ENCODE results near the gene MIAT. TPM values are rescaled to one million over a fixed set of nuclear protein-coding genes. Genes with fewer than 3 reads are reported as not detected.

The MIAT gene
- total RNA-seq, 4 donors from 2014 or later, result 0.05 to 1.1 (median 0.41) TPM

DNA sequence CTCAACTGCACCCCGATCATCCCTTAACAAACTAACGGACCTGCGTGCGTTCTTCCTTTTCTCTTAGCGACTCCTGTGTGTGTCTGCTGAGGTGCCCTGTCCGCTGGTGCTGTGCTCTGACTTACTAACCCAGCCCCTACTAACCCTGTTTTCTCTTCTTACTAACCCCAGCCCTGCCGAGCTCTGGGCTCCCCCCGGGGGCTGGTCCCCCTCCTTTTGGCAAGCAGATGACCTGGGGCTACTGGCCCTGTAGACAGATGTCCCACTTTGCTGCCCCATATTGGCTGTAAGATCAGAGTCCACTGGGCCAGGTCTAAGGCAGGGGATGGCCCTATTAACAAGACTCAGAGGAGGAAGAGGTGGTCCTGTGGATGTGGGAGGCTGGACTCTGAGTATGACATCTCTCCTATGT lies 14.7 kb downstream of the MIAT start:
- peaks cover 12% of the 10 kb centered on the region for H3K27me3 ChIP-seq
- no peak for ATAC-seq
- H3K4me3 ChIP-seq, result peak overlapping the region; percentile 67 to 88
- H3K36me3 ChIP-seq, result no peaks in the 10 kb centered on the region
- H3K9me3 ChIP-seq, result no peaks in the 10 kb centered on the region
- no peak for TF ChIP-seq EP300 (IDR thresholded peaks at IDR 0.05)
- TF ChIP-seq, protein P1, sequence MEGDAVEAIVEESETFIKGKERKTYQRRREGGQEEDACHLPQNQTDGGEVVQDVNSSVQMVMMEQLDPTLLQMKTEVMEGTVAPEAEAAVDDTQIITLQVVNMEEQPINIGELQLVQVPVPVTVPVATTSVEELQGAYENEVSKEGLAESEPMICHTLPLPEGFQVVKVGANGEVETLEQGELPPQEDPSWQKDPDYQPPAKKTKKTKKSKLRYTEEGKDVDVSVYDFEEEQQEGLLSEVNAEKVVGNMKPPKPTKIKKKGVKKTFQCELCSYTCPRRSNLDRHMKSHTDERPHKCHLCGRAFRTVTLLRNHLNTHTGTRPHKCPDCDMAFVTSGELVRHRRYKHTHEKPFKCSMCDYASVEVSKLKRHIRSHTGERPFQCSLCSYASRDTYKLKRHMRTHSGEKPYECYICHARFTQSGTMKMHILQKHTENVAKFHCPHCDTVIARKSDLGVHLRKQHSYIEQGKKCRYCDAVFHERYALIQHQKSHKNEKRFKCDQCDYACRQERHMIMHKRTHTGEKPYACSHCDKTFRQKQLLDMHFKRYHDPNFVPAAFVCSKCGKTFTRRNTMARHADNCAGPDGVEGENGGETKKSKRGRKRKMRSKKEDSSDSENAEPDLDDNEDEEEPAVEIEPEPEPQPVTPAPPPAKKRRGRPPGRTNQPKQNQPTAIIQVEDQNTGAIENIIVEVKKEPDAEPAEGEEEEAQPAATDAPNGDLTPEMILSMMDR (IDR thresholded peaks at IDR 0.05), result no peak
- no peak for TF ChIP-seq POLR2AphosphoS5 (IDR thresholded peaks at IDR 0.05)
- TF ChIP-seq POLR2A (IDR thresholded peaks at IDR 0.05), result no peak
- 74 to 93% methylated on average over 5 to 7 of the region's 8 CpGs for WGBS, 2 donors (ENCODE audit: low coverage in 1 of 2)
- H3K4me1 ChIP-seq, result peaks cover 6 to 39% (median 6%) of the 10 kb centered on the region in 3 donors
- peak overlapping the region; percentile 88 to 96 (median 90) for H3K27ac ChIP-seq

DNA sequence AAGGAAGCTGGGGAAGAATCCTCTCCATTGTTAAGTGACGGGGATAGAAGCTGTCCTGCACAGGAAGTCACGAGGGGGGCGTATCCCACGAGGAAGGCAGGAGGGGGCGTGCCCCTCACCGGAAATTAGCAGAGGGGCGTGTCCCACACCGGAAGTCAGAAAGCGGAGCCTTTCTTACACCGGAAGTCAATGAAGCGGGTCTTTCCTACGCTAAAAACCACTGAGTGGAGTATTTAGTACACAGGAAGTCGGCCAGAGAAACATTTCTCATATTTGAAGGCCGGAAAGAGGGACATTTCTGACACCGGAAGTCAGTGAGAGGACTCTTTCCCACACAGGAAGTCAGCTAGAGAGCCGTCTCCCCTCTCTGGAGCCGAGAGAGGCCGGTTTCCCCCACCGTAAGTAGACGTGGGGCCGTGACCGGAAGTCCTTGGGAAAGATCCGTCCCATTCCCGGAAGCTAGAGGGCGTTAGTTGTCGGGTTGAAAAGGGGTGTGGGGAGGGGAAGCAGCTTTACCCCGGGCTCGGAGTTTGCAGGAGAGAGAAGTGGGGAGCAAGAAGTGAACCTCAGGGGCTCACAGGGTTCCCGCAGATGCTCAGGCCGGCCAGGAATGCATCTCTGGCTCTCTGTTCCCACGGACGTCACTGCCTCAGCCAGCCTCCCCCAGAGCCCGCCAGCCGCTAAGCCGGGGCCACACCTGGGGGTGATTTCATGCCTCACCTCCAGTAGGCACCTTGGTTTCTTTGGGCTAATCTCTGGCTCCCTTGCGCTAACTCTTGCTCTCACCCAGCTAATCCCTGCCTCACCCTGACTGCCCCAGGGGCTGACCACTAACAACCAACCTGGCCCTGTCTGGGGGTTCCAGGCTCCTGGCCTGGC lies 15.4 kb downstream of the MIAT start:
- no peaks in the 10 kb centered on the region for H3K9me3 ChIP-seq
- H3K4me3 ChIP-seq, result peak overlapping the region; percentile 67 to 88
- peaks cover 9% of the 10 kb centered on the region for H3K27me3 ChIP-seq
- no peaks in the 10 kb centered on the region for H3K36me3 ChIP-seq
- H3K4me1 ChIP-seq, result peaks cover 6 to 39% (median 6%) of the 10 kb centered on the region in 3 donors
- peak overlapping the region; percentile 88 to 96 (median 90) for H3K27ac ChIP-seq
- WGBS, 2 donors (ENCODE audit: low coverage in 1 of 2), result 0% methylated on average over 1 to 2 of the region's 36 CpGs
- TF ChIP-seq, protein P1 (IDR thresholded peaks at IDR 0.05), result peak in 3 of 4 experiments; percentile 18 to 76 (median 46)
- peak; percentile 55 for TF ChIP-seq POLR2AphosphoS5 (IDR thresholded peaks at IDR 0.05)
- peak in 1 of 2 donors; percentile 32 for TF ChIP-seq POLR2A (IDR thresholded peaks at IDR 0.05)
- TF ChIP-seq EP300 (IDR thresholded peaks at IDR 0.05), result no peak
- ATAC-seq, result peak; percentile 95

DNA sequence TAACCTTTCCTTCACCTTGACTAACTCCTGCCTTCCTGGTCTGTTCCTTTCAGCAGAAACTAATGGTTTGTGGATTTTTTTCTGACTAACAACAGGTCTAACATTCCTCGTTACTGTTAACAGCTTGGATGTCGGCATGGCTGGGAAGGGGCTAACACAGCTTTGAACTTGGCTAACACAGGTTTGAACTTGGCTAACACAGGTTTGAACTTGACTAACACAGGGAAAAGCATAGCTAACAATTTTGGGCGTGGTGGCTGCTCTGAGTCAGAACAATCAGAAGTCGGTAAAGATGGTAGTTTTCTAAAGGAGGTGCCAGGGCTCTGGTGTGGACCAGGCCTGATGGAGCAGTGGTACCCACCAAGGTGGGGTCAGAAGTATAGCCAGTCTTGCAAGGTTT lies 16.1 kb downstream of the MIAT start:
- TF ChIP-seq POLR2AphosphoS5 (IDR thresholded peaks at IDR 0.05) (no peak), EP300 (IDR thresholded peaks at IDR 0.05) (no peak), POLR2A (IDR thresholded peaks at IDR 0.05) (no peak)
- TF ChIP-seq, protein P1 (IDR thresholded peaks at IDR 0.05), result no peak
- peak overlapping the region; percentile 88 to 96 (median 90) for H3K27ac ChIP-seq
- H3K36me3 ChIP-seq, result no peaks in the 10 kb centered on the region
- no peak for ATAC-seq
- 13 to 65% methylated on average over 2 to 4 of the region's 4 CpGs for WGBS, 2 donors (ENCODE audit: low coverage in 1 of 2)
- peaks cover 6 to 39% (median 6%) of the 10 kb centered on the region in 3 donors for H3K4me1 ChIP-seq
- no peaks in the 10 kb centered on the region for H3K9me3 ChIP-seq
- peak overlapping the region; percentile 67 to 88 for H3K4me3 ChIP-seq
- H3K27me3 ChIP-seq, result peaks cover 2% of the 10 kb centered on the region

DNA sequence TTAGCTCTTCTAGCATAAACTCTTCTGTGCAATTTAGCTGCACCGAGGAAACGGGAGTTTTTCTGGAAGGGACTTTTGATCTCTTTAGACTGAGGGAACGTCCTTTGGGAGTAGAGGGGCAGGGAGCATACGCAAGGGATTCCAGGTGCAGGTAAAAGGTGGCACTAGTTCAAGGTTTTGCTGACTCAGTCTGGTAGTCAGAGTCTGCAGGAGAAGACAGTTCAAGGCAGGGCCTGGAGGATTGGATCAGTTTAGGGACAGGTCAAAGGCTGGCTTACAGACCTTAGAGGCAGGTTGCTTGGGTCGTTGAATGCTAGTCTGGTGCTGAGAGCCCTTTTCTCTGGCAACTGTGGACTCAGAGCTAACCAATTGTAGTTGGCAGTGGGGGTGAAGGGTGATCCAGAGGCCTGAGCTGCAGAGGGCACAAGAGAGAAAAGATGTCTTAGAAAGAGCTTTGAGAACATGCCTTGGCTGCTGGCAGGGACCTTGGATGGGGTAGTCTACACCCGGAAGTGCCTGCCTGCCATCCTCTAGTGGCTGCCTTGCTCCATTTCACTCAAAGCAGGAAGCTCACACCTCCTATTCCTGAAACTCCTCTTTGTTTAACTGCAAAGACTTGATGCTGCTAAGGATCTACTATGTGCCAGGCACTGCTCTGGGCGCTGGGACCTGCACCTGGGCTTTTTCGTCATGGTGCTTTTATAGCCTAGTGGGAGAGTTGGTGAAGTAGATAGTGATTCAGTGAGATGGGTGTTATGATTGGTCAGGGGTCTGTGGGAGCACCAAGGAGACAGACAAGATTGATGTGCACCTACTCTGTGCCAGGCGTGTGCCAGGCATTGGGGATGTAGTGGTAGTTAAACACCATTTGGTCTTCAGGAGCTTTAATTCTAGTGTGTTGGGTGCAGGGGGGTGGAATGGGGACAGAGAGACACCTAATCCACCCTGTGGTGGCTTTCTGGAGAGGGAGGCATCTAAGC lies 17.1 kb downstream of the MIAT start:
- TF ChIP-seq POLR2AphosphoS5 (IDR thresholded peaks at IDR 0.05) (no peak), POLR2A (IDR thresholded peaks at IDR 0.05) (no peak), EP300 (IDR thresholded peaks at IDR 0.05) (no peak)
- TF ChIP-seq, protein P1 (IDR thresholded peaks at IDR 0.05), result no peak
- H3K27me3 ChIP-seq, result no peaks in the 10 kb centered on the region
- H3K4me3 ChIP-seq, result peak overlapping the region in 1 of 2 donors; percentile 67
- H3K36me3 ChIP-seq, result no peaks in the 10 kb centered on the region
- H3K4me1 ChIP-seq, result peaks cover 6 to 48% (median 6%) of the 10 kb centered on the region in 3 donors
- H3K9me3 ChIP-seq, result no peaks in the 10 kb centered on the region
- ATAC-seq, result no peak
- H3K27ac ChIP-seq, result peak overlapping the region in 1 of 4 donors; percentile 9
- 75 to 84% methylated on average over 5 to 8 of the region's 9 CpGs for WGBS, 2 donors (ENCODE audit: low coverage in 1 of 2)

Data from gastroesophageal sphincter (tissue), 4 donors.